Islet precursor cell (in vitro differentiated cells): ENCODE measurements around the gene LRCH3.
A peak's percentile ranks its signal among the peaks of the same experiment; 100 is the strongest.

Source experiments
- DNase-seq: peaks from one replicate; pipeline ENCODE4 v3.0.0-alpha.2; 2018

The LRCH3 gene

GRCh38 chr3:197791113-197791891, at the start of gene LRCH3:
LRCH3 (plus strand) TSS chr3:197791254; CDS start chr3:197791279, 25 bp downstream.
- peak; percentile 94 for DNase-seq

- DNase-seq: no peak
Observed at GRCh38 chr3:197742787-197743186, 48.3 kb upstream of the LRCH3 start.

- DNase-seq: no peak
Observed at GRCh38 chr3:197746209-197746608, 44.8 kb upstream of the LRCH3 start.

GRCh38 chr3:197746801-197747237, 44.2 kb upstream of the LRCH3 start:
- DNase-seq: no peak

- DNase-seq: no peak
Observed at GRCh38 chr3:197748597-197749314, 42.3 kb upstream of the LRCH3 start.

- no peak for DNase-seq
Observed at GRCh38 chr3:197749315-197749600, 41.8 kb upstream of the LRCH3 start.

GRCh38 chr3:197749601-197750395, 41.3 kb upstream of the LRCH3 start, which contains the start of gene FYTTD1:
FYTTD1 (plus strand) TSS chr3:197749883; CDS start chr3:197749972, 89 bp downstream.
- peak; percentile 88 for DNase-seq

- DNase-seq: peak; percentile 79
Observed at GRCh38 chr3:197750396-197750831, 40.6 kb upstream of the LRCH3 start.

- no peak for DNase-seq
Observed at GRCh38 chr3:197750858-197751737, 40.0 kb upstream of the LRCH3 start.

GRCh38 chr3:197752107-197752506, 38.9 kb upstream of the LRCH3 start:
- no peak for DNase-seq

GRCh38 chr3:197753263-197753662, 37.8 kb upstream of the LRCH3 start:
- DNase-seq: no peak

GRCh38 chr3:197756704-197757103, 34.4 kb upstream of the LRCH3 start:
- DNase-seq: no peak

- no peak for DNase-seq
Observed at GRCh38 chr3:197758512-197758911, 32.5 kb upstream of the LRCH3 start.

GRCh38 chr3:197761784-197762183, 29.3 kb upstream of the LRCH3 start:
- no peak for DNase-seq

- DNase-seq: no peak
Observed at GRCh38 chr3:197775317-197775716, 15.7 kb upstream of the LRCH3 start.

- no peak for DNase-seq
Observed at GRCh38 chr3:197782230-197782629, 8.8 kb upstream of the LRCH3 start.

- DNase-seq: no peak
Observed at GRCh38 chr3:197784019-197784585, 7.0 kb upstream of the LRCH3 start.

- no peak for DNase-seq
Observed at GRCh38 chr3:197787412-197787811, 3.6 kb upstream of the LRCH3 start.

- DNase-seq: no peak
Observed at GRCh38 chr3:197789309-197789708, 1.7 kb upstream of the LRCH3 start.

GRCh38 chr3:197790033-197790432, 1.0 kb upstream of the LRCH3 start:
- no peak for DNase-seq

GRCh38 chr3:197791892-197792647, 1.0 kb downstream of the LRCH3 start:
- DNase-seq: no peak
